ENCODE data around the gene TAS2R60. TPM values are rescaled to one million over a fixed set of nuclear protein-coding genes. Genes with fewer than 3 reads are reported as not detected.

TAS2R60 gene
- total RNA-seq (2012; rRNA removed) (not detected in 2 replicates), polyA plus RNA-seq (2012; rRNA removed) (not detected in 2 replicates), Bru-seq, nascent RNA (not detected), BruChase-seq, experiment 1, labeled RNA remaining after a 6-hour chase (not detected), BruChase-seq, experiment 2, labeled RNA remaining after a 2-hour chase (not detected)
- not detected in 2 replicates for polyA plus RNA-seq (2012; cell fraction: cytosol; rRNA removed)
- polyA plus RNA-seq (2012; cell fraction: nucleus; rRNA removed; ENCODE audit: low replicate concordance) = not detected in 2 replicates
- long read RNA-seq = 0 reads

- ATAC-seq (ENCODE audit: low read depth) = no peak
- WGBS, 2 experiments (ENCODE audit: extremely low coverage in 2 of 2, insufficient read length in 1 of 2) = no CpG with 5 or more reads among the region's 4 CpGs
Observed at GRCh38 chr7:143443153-143443552, at the start of gene TAS2R60. TSS of gene TAS2R60 (plus strand) at chr7:143443453. CDS start at chr7:143443453, 0 bp downstream.

More at GRCh38 chr7:143443153-143443552, at the start of gene TAS2R60:
- Histone ChIP-seq H3K9ac (ENCODE audit: low read depth, low read length) (no peak within 1 kb of the TSS), H3K4me2 (ENCODE audit: low read depth, low read length) (no peak within 1 kb of the TSS), H4K5ac (ENCODE audit: low read depth, low read length) (no peak within 1 kb of the TSS), H3K56ac (ENCODE audit: extremely low read depth, insufficient read depth, low read length) (no peak within 1 kb of the TSS), H2BK15ac (ENCODE audit: low read depth, low read length) (no peak within 1 kb of the TSS), H2AFZ (replicated peaks; ENCODE audit: low read length, poor library complexity) (no peak within 1 kb of the TSS), H4K20me1 (ENCODE audit: insufficient read depth, low read length) (no peaks in the 10 kb centered on the region), H3K4me1 (ENCODE audit: control insufficient read depth, insufficient read depth, low read length) (no peaks in the 10 kb centered on the region), H3K27me3 (ENCODE audit: control insufficient read depth, insufficient read depth, low read length) (peaks cover 12% of the 10 kb centered on the region), H3K23ac (ENCODE audit: low read depth, low read length) (no peak within 1 kb of the TSS), H3K9me3 (ENCODE audit: control insufficient read depth, insufficient read depth, low read length) (no peaks in the 10 kb centered on the region), H2BK20ac (ENCODE audit: low read depth, low read length) (no peak within 1 kb of the TSS), H3K9me1 (ENCODE audit: insufficient read depth, low read length) (no peaks in the 10 kb centered on the region), H3K4ac (ENCODE audit: low read depth, low read length) (no peak within 1 kb of the TSS), H3K14ac (replicated peaks; ENCODE audit: low read depth, low read length) (no peak within 1 kb of the TSS), H4K8ac (ENCODE audit: low read depth in 2 of 2, low read length in 2 of 2) (no peak within 1 kb of the TSS), H3K18ac (ENCODE audit: low read depth, low read length) (no peak within 1 kb of the TSS), H4K91ac (ENCODE audit: insufficient read depth, low read depth, low read length) (no peak within 1 kb of the TSS), H3K27ac (ENCODE audit: insufficient read depth, low read length) (no peak within 1 kb of the TSS), H3K4me3 (ENCODE audit: insufficient read depth, low read depth, low read length) (no peak within 1 kb of the TSS), H3K36me3 (ENCODE audit: control insufficient read depth, insufficient read depth, low read length) (no peaks in the 10 kb centered on the region), H3K79me1 (ENCODE audit: low read depth in 1 of 2, low read length in 2 of 2) (no peaks in the 10 kb centered on the region), H2AK5ac (ENCODE audit: low read depth, low read length) (no peak within 1 kb of the TSS), H2BK5ac (ENCODE audit: low read depth, low read length, poor library complexity, severe bottlenecking) (no peak within 1 kb of the TSS), H2BK120ac (ENCODE audit: low read depth, low read length) (no peak within 1 kb of the TSS), H2AK9ac (replicated peaks; ENCODE audit: low read depth, low read length, poor library complexity) (no peak within 1 kb of the TSS)
- in situ Hi-C loops (cut with MboI; ENCODE audit: low sequenced_read_pairs) (loop anchor here (25.0 kb wide), 1 partner anchor 431 kb away; no protein-coding TSS in a partner anchor), intact Hi-C loops (cut with micrococcal nuclease) (no loop called here), dilution Hi-C loops (cut with HindIII; ENCODE audit: low sequenced_read_pairs, unreplicated experiment) (no loop called here)
- ChIA-PET CTCF (no interaction called here), POLR2A (ENCODE audit: unreplicated experiment) (no interaction called here)
- TF ChIP-seq NFE2L2 (IDR thresholded peaks at IDR 0.05; ENCODE audit: low read depth, low read length) = no peak
- TF ChIP-seq RCOR1 (IDR thresholded peaks at IDR 0.05; ENCODE audit: insufficient replicate concordance, low read length) = no peak
- TF ChIP-seq CEBPB (IDR thresholded peaks at IDR 0.05; ENCODE audit: low read depth, low read length) = no peak
- TF ChIP-seq MAFK (IDR thresholded peaks at IDR 0.05; ENCODE audit: low read depth, low read length) = no peak
- no peak for TF ChIP-seq FOS (IDR thresholded peaks at IDR 0.05; ENCODE audit: low read depth, low read length)
- TF ChIP-seq POLR2A (IDR thresholded peaks at IDR 0.05; ENCODE audit: low read depth, low read length) = no peak
- TF ChIP-seq, protein P1, sequence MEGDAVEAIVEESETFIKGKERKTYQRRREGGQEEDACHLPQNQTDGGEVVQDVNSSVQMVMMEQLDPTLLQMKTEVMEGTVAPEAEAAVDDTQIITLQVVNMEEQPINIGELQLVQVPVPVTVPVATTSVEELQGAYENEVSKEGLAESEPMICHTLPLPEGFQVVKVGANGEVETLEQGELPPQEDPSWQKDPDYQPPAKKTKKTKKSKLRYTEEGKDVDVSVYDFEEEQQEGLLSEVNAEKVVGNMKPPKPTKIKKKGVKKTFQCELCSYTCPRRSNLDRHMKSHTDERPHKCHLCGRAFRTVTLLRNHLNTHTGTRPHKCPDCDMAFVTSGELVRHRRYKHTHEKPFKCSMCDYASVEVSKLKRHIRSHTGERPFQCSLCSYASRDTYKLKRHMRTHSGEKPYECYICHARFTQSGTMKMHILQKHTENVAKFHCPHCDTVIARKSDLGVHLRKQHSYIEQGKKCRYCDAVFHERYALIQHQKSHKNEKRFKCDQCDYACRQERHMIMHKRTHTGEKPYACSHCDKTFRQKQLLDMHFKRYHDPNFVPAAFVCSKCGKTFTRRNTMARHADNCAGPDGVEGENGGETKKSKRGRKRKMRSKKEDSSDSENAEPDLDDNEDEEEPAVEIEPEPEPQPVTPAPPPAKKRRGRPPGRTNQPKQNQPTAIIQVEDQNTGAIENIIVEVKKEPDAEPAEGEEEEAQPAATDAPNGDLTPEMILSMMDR (conservative IDR thresholded peaks at IDR 0.05; ENCODE audit: low read depth, low read length) = no peak
- no peak for DNase-seq
- BruUV-seq (replicated peaks) = no TSS peak

Data from IMR-90 (cell line).